ENCODE results near the gene CACNA1C.

- TF ChIP-seq, protein P1, sequence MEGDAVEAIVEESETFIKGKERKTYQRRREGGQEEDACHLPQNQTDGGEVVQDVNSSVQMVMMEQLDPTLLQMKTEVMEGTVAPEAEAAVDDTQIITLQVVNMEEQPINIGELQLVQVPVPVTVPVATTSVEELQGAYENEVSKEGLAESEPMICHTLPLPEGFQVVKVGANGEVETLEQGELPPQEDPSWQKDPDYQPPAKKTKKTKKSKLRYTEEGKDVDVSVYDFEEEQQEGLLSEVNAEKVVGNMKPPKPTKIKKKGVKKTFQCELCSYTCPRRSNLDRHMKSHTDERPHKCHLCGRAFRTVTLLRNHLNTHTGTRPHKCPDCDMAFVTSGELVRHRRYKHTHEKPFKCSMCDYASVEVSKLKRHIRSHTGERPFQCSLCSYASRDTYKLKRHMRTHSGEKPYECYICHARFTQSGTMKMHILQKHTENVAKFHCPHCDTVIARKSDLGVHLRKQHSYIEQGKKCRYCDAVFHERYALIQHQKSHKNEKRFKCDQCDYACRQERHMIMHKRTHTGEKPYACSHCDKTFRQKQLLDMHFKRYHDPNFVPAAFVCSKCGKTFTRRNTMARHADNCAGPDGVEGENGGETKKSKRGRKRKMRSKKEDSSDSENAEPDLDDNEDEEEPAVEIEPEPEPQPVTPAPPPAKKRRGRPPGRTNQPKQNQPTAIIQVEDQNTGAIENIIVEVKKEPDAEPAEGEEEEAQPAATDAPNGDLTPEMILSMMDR (IDR thresholded peaks at IDR 0.05) = no peak
- no peak for TF ChIP-seq POLR2A (IDR thresholded peaks at IDR 0.05)
These were observed 48.6 kb downstream of the CACNA1C start for GRCh38 chr12:2101359-2101758.

All from esophagus squamous epithelium (tissue), 4 donors.